ENCODE measurements around the gene AHDC1. TPM values are rescaled to one million over a fixed set of nuclear protein-coding genes. Genes with fewer than 3 reads are reported as not detected.

The AHDC1 gene
- total RNA-seq, 1 donor = 14.6 TPM

- DNase-seq (ENCODE audit: low read depth) = peak; percentile 42
- TF ChIP-seq CTCF (IDR thresholded peaks at IDR 0.05; ENCODE audit: insufficient read depth, low read length) = no peak
- H3K4me3 ChIP-seq (ENCODE audit: low read depth, low read length) = peak overlapping the region; percentile 55
These were observed 28.1 kb downstream of the AHDC1 start for GRCh38 chr1:27575840-27576331.

GRCh38 chr1:27574871-27575831 lies 28.8 kb downstream of the AHDC1 start:
- no peak for TF ChIP-seq CTCF (IDR thresholded peaks at IDR 0.05; ENCODE audit: insufficient read depth, low read length)
- peak overlapping the region; percentile 55 for H3K4me3 ChIP-seq (ENCODE audit: low read depth, low read length)
- peak; percentile 81 for DNase-seq (ENCODE audit: low read depth)

- no peak for DNase-seq (ENCODE audit: low read depth)
- H3K4me3 ChIP-seq (ENCODE audit: low read depth, low read length) = no peak overlapping the region
- no peak for TF ChIP-seq CTCF (IDR thresholded peaks at IDR 0.05; ENCODE audit: insufficient read depth, low read length)
These were observed 29.8 kb downstream of the AHDC1 start for GRCh38 chr1:27574001-27574781.

- DNase-seq (ENCODE audit: low read depth) = no peak
- no peak for TF ChIP-seq CTCF (IDR thresholded peaks at IDR 0.05; ENCODE audit: insufficient read depth, low read length)
These were observed 31.1 kb downstream of the AHDC1 start for GRCh38 chr1:27572679-27573426.

GRCh38 chr1:27572019-27572678 lies 31.8 kb downstream of the AHDC1 start:
- H3K4me3 ChIP-seq (ENCODE audit: low read depth, low read length) = no peak overlapping the region
- DNase-seq (ENCODE audit: low read depth) = no peak
- TF ChIP-seq CTCF (IDR thresholded peaks at IDR 0.05; ENCODE audit: insufficient read depth, low read length) = no peak

More at GRCh38 chr1:27572679-27573426, 31.1 kb downstream of the AHDC1 start:
- no peak overlapping the region for H3K4me3 ChIP-seq (ENCODE audit: low read depth, low read length)

Data from fibroblast of the aortic adventitia (primary cell).